Loucy (cell line): ENCODE measurements around the gene LDOC1.

Source experiments
- H2AFZ ChIP-seq: fragments of 200-600 bp; sonication (generic); 2 replicates; pipeline ENCODE4 v1.6.0; 2016; ENCODE audit warnings: antibody characterized with exemption, mild to moderate bottlenecking, low read length, moderate library complexity
- H3F3A ChIP-seq: fragments of 200-600 bp; 2 replicates; pipeline ENCODE4 v1.6.0; 2016; ENCODE audit warnings: antibody characterized with exemption, low read depth, mild to moderate bottlenecking
- H3K27me3 ChIP-seq: fragments of 200-600 bp; sonication (generic); 2 replicates; pipeline ENCODE4 v1.6.1; 2014; ENCODE audit warnings: low read length, mild to moderate bottlenecking; ENCODE audit not compliant: insufficient read depth, poor library complexity, severe bottlenecking
- H3K36me3 ChIP-seq: fragments of 200-600 bp; sonication (generic); 2 replicates; pipeline ENCODE4 v1.6.1; 2016; ENCODE audit warnings: low read length; ENCODE audit not compliant: insufficient read depth
- H3K4me1 ChIP-seq: fragments of 200-600 bp; sonication (generic); 2 replicates; pipeline ENCODE4 v1.5.1; 2014; ENCODE audit warnings: low read length, mild to moderate bottlenecking; ENCODE audit not compliant: insufficient read depth, poor library complexity, severe bottlenecking
- H3K4me2 ChIP-seq: fragments of 200-600 bp; sonication (generic); 2 replicates; pipeline ENCODE4 v1.6.0; 2014; ENCODE audit warnings: antibody characterized with exemption, low read length, low read depth, mild to moderate bottlenecking; ENCODE audit not compliant: poor library complexity, severe bottlenecking
- H3K4me3 ChIP-seq: fragments of 200-600 bp; sonication (generic); 2 replicates; pipeline ENCODE4 v1.5.1; 2014; ENCODE audit warnings: low read length, mild to moderate bottlenecking, mixed read lengths; ENCODE audit not compliant: poor library complexity, severe bottlenecking
- H3K79me2 ChIP-seq: fragments of 200-600 bp; sonication (generic); 2 replicates; pipeline ENCODE4 v1.6.1; 2014; ENCODE audit warnings: low read length; ENCODE audit not compliant: insufficient read depth
- H3K9ac ChIP-seq: fragments of 200-600 bp; sonication (generic); 2 replicates; pipeline ENCODE4 v1.6.0; 2014; ENCODE audit warnings: mild to moderate bottlenecking, low read depth, low read length, moderate library complexity; ENCODE audit not compliant: poor library complexity, severe bottlenecking
- H3K9me2 ChIP-seq: fragments of 200-600 bp; sonication (generic); replicated peaks from 2 replicates; pipeline ENCODE4 v1.6.1; 2016; ENCODE audit warnings: low read depth, low read length, mixed read lengths
- H3K9me3 ChIP-seq: fragments of 200-600 bp; sonication (generic); 2 replicates; pipeline ENCODE4 v1.6.1; 2014; ENCODE audit warnings: mild to moderate bottlenecking, antibody characterized with exemption, low read length, low read depth; ENCODE audit not compliant: insufficient read depth
- H4K20me1 ChIP-seq: fragments of 200-600 bp; sonication (generic); 2 replicates; pipeline ENCODE4 v1.6.0; 2014; ENCODE audit warnings: antibody characterized with exemption, low read length, mild to moderate bottlenecking; ENCODE audit not compliant: insufficient read depth, poor library complexity, severe bottlenecking
- CTCF ChIP-seq: fragments of 200-600 bp; sonication (generic); conservative IDR thresholded peaks from 2 replicates; pipeline ENCODE4 v1.5.1; 2014; ENCODE audit warnings: mild to moderate bottlenecking, antibody characterized with exemption, low read length
- EZH2phosphoT487 ChIP-seq: fragments of 200-600 bp; IDR thresholded peaks from 2 replicates; pipeline ENCODE4 v1.6.1; 2018; ENCODE audit warnings: antibody characterized with exemption, mild to moderate bottlenecking, moderate library complexity, borderline replicate concordance

Gene LDOC1

GRCh38 chrX:141176586-141177451 is at the start of gene LDOC1:
Gene LDOC1, minus strand, starts transcription at chrX:141177129. Its CDS starts 108 bp downstream, at chrX:141177021.
- no peak for TF ChIP-seq CTCF
- TF ChIP-seq EZH2phosphoT487, result no peak
- Histone ChIP-seq H3F3A (no peaks in the 10 kb centered on the region), H3K9me3 (no peaks in the 10 kb centered on the region), H3K4me3 (no peak within 1 kb of the TSS), H3K79me2 (no peaks in the 10 kb centered on the region), H4K20me1 (no peaks in the 10 kb centered on the region), H3K9me2 (no peaks in the 10 kb centered on the region), H3K4me2 (no peak within 1 kb of the TSS), H3K27me3 (no peaks in the 10 kb centered on the region), H3K9ac (no peak within 1 kb of the TSS), H3K36me3 (no peaks in the 10 kb centered on the region), H3K4me1 (no peaks in the 10 kb centered on the region), H2AFZ (no peak within 1 kb of the TSS)

- no peaks in the 10 kb centered on the region for H3K27me3 ChIP-seq
- H3F3A ChIP-seq, result no peaks in the 10 kb centered on the region
- H4K20me1 ChIP-seq, result no peaks in the 10 kb centered on the region
- TF ChIP-seq CTCF (no peak), EZH2phosphoT487 (no peak)
- H3K9me3 ChIP-seq, result no peaks in the 10 kb centered on the region
- no peak overlapping the region for H3K9ac ChIP-seq
- H3K4me1 ChIP-seq, result no peaks in the 10 kb centered on the region
- H3K9me2 ChIP-seq, result no peaks in the 10 kb centered on the region
- H3K4me2 ChIP-seq, result no peak overlapping the region
- H3K4me3 ChIP-seq, result no peak overlapping the region
- no peak overlapping the region for H2AFZ ChIP-seq
- no peaks in the 10 kb centered on the region for H3K36me3 ChIP-seq
- no peaks in the 10 kb centered on the region for H3K79me2 ChIP-seq
Observed at GRCh38 chrX:141221611-141222010, 44.7 kb upstream of the LDOC1 start.

- TF ChIP-seq CTCF (no peak), EZH2phosphoT487 (no peak)
- Histone ChIP-seq H3K4me1 (no peaks in the 10 kb centered on the region), H2AFZ (no peak overlapping the region), H3K79me2 (no peaks in the 10 kb centered on the region), H4K20me1 (no peaks in the 10 kb centered on the region), H3K9me2 (no peaks in the 10 kb centered on the region), H3K4me2 (no peak overlapping the region), H3K27me3 (no peaks in the 10 kb centered on the region), H3K9me3 (no peaks in the 10 kb centered on the region), H3K9ac (no peak overlapping the region), H3F3A (no peaks in the 10 kb centered on the region), H3K36me3 (no peaks in the 10 kb centered on the region), H3K4me3 (no peak overlapping the region)
Observed at GRCh38 chrX:141220342-141221008, 43.5 kb upstream of the LDOC1 start.
